ENCODE results near the gene RAB27A.
"Not testable (repeated sequence)": the region's sequence is repeated elsewhere in the genome, so short reads cannot be mapped to it uniquely, and the experiment has no call there.

RAB27A gene

GRCh38 chr15:55250392-55250791, 39.2 kb downstream of the RAB27A start:
- H3K4me3 ChIP-seq (ENCODE audit: control insufficient read depth, low read depth, low read length), result no peak overlapping the region
- TF ChIP-seq, protein P1, sequence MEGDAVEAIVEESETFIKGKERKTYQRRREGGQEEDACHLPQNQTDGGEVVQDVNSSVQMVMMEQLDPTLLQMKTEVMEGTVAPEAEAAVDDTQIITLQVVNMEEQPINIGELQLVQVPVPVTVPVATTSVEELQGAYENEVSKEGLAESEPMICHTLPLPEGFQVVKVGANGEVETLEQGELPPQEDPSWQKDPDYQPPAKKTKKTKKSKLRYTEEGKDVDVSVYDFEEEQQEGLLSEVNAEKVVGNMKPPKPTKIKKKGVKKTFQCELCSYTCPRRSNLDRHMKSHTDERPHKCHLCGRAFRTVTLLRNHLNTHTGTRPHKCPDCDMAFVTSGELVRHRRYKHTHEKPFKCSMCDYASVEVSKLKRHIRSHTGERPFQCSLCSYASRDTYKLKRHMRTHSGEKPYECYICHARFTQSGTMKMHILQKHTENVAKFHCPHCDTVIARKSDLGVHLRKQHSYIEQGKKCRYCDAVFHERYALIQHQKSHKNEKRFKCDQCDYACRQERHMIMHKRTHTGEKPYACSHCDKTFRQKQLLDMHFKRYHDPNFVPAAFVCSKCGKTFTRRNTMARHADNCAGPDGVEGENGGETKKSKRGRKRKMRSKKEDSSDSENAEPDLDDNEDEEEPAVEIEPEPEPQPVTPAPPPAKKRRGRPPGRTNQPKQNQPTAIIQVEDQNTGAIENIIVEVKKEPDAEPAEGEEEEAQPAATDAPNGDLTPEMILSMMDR (IDR thresholded peaks at IDR 0.05; ENCODE audit: control insufficient read depth, insufficient read depth, low read depth, low read length, missing control alignments), result no peak
- DNase-seq (ENCODE audit: low read depth), result peak; percentile 90

GRCh38 chr15:55249885-55250284, 39.7 kb downstream of the RAB27A start:
- DNase-seq (ENCODE audit: low read depth); H3K4me3 ChIP-seq (ENCODE audit: control insufficient read depth, low read depth, low read length): not testable (repeated sequence)

GRCh38 chr15:55248895-55249294, 40.7 kb downstream of the RAB27A start:
- DNase-seq (ENCODE audit: low read depth), result no peak
- no peak overlapping the region for H3K4me3 ChIP-seq (ENCODE audit: control insufficient read depth, low read depth, low read length)
- TF ChIP-seq, protein P1 (IDR thresholded peaks at IDR 0.05; ENCODE audit: control insufficient read depth, insufficient read depth, low read depth, low read length, missing control alignments), result no peak

GRCh38 chr15:55247766-55248427, 41.7 kb downstream of the RAB27A start:
- no peak overlapping the region for H3K4me3 ChIP-seq (ENCODE audit: control insufficient read depth, low read depth, low read length)
- DNase-seq (ENCODE audit: low read depth), result no peak
- TF ChIP-seq, protein P1 (IDR thresholded peaks at IDR 0.05; ENCODE audit: control insufficient read depth, insufficient read depth, low read depth, low read length, missing control alignments), result no peak

DNA sequence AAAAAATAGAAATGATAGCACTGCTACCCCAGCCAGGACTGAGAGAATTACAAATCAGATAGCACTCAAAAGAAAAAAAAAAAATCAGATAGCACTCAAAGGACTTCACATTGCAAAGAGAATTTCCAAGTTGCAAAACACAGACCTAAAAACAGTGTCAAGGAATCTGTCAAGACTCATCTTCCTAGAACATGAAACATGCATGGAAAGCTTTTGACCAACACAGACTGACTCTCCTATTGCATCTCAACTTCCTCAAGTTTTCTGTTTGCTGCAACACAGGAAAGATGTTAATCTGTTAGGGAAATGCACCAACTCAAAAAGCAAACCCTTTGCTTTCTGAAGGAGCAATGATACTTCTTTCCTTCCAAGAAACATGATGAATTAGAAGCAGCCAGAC, 42.3 kb downstream of the RAB27A start:
- DNase-seq (ENCODE audit: low read depth), result no peak
- TF ChIP-seq, protein P1 (IDR thresholded peaks at IDR 0.05; ENCODE audit: control insufficient read depth, insufficient read depth, low read depth, low read length, missing control alignments), result no peak
- no peak overlapping the region for H3K4me3 ChIP-seq (ENCODE audit: control insufficient read depth, low read depth, low read length)

GRCh38 chr15:55246567-55246966, 43.0 kb downstream of the RAB27A start:
- H3K4me3 ChIP-seq (ENCODE audit: control insufficient read depth, low read depth, low read length), result no peak overlapping the region
- TF ChIP-seq, protein P1 (IDR thresholded peaks at IDR 0.05; ENCODE audit: control insufficient read depth, insufficient read depth, low read depth, low read length, missing control alignments), result no peak
- DNase-seq (ENCODE audit: low read depth), result no peak

DNA sequence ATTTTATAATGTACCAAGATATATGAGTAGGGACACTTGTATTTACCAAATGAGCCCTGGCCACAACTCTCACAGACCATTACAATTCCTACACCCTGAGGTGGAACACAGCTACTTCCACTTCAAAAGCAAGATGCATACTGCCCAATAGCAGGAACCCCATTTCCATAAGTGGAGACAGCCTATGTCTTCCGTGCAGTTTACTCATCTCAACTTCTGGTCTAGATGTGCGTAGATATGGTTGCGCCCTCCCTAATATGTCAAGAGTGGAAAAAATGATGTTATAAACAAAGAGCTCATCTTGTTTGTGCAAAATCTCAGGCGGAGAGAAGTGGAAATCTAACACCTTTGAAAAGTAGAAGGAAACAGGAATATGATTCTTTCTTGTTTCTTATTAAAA, 44.6 kb downstream of the RAB27A start:
- TF ChIP-seq, protein P1 (IDR thresholded peaks at IDR 0.05; ENCODE audit: control insufficient read depth, insufficient read depth, low read depth, low read length, missing control alignments), result no peak
- no peak for DNase-seq (ENCODE audit: low read depth)
- H3K4me3 ChIP-seq (ENCODE audit: control insufficient read depth, low read depth, low read length), result no peak overlapping the region

Measured in AG09309 (cell line).